Thyroid gland (tissue), 4 donors: Measurements from ENCODE around the gene TMEM158. TPM values are rescaled to one million over a fixed set of nuclear protein-coding genes. Genes with fewer than 3 reads are reported as not detected.

ENCODE experiments used
- DNase-seq, 2 donors: peaks; one replicate each; pipeline ENCODE4 v3.0.0-alpha.2; 2019
- H3K27ac ChIP-seq, 3 donors: fragments of 200-600 bp; sonication (generic); 1 replicate in 2 of 3; 2 replicates in 1 of 3; pipeline ENCODE4 v1.5.1; 2016 to 2019; ENCODE audit warnings: mild to moderate bottlenecking in 1 of 3, moderate library complexity in 1 of 3
- H3K27me3 ChIP-seq: fragments of 200-600 bp; sonication (generic); one replicate; pipeline ENCODE4 v1.5.1; 2019
- H3K36me3 ChIP-seq, 2 donors: fragments of 200-600 bp; sonication (generic); one replicate each; pipeline ENCODE4 v1.5.1; 2016 to 2019
- H3K4me1 ChIP-seq, 2 donors: fragments of 200-600 bp; sonication (generic); one replicate each; pipeline ENCODE4 v1.5.1; 2017 to 2019
- H3K4me3 ChIP-seq, 3 donors: fragments of 200-600 bp; sonication (generic); replicated peaks in 1 of 3; 1 replicate in 2 of 3; 2 replicates in 1 of 3; pipeline ENCODE4 v1.5.1; 2016; ENCODE audit warnings: mild to moderate bottlenecking in 1 of 3
- H3K9me3 ChIP-seq: fragments of 200-600 bp; sonication (generic); one replicate; pipeline ENCODE4 v1.5.1; 2017
- POLR2A ChIP-seq, 2 donors: fragments of 450-650 bp; IDR thresholded peaks; one replicate each; pipeline ENCODE4 v1.6.1; 2017; ENCODE audit warnings: antibody characterized with exemption in 2 of 2, mild to moderate bottlenecking in 2 of 2, moderate library complexity in 1 of 2
- WGBS, 2 donors: methylation state at CpG; one replicate each; pipeline ENCODE4 v1.1.5; 2017; 5-methylcytosine and 5-hydroxymethylcytosine counted together
- intact Hi-C: fragments of 100-400 bp; cut with DNase I; formaldehyde crosslinking; loops from one replicate; pipeline ENCODE4 v1.15.1; 2023
- total RNA-seq, 4 donors: library from RNA; depleted of rRNA; stranded (reverse); fragments of >200 nt; gene quantifications; one replicate each; pipeline ENCODE4 v1.2.3, GENCODE V29; 2016
- TF ChIP-seq, protein P1 (sequence below), 6 experiments: fragments of 200-600 bp in 3 of 6; fragments of 450-650 bp in 3 of 6; sonication (generic) in 3 of 6; IDR thresholded peaks; one replicate each; pipeline ENCODE4 v1.5.1; 2016 to 2019; ENCODE audit warnings: antibody characterized with exemption in 6 of 6, mild to moderate bottlenecking in 2 of 6, inconsistent platforms in 1 of 6, moderate library complexity in 1 of 6

The TMEM158 gene
- total RNA-seq, 4 donors from 2014 or later = 0.40 to 0.78 TPM; not detected in 2

DNA sequence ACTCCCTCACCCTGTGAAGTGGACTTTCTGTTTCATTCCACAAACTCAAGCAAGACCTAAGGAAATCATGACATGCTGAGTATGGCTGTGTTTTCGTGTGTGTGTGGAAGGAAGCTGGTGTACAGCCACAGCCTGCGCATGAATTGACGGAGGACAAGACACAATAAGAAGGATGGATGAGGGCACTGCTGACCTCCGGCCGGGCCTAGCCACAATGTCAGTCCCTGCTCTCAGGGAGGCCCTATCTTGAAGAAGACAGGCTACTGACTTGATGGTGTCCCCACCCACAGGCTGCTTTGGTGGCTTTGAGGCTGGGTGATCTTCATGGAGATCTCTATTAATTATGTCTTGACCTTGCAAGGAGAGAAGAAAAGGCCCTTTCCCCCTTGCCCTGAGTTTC is 40.6 kb downstream of the TMEM158 start:
- Histone ChIP-seq H3K36me3 (no peaks in the 10 kb centered on the region), H3K4me3 (no peak overlapping the region), H3K27me3 (no peaks in the 10 kb centered on the region), H3K4me1 (peaks cover 12 to 28% of the 10 kb centered on the region in 2 donors), H3K9me3 (no peaks in the 10 kb centered on the region), H3K27ac (peak overlapping the region in 1 of 3 donors; percentile 70)
- TF ChIP-seq, protein P1, sequence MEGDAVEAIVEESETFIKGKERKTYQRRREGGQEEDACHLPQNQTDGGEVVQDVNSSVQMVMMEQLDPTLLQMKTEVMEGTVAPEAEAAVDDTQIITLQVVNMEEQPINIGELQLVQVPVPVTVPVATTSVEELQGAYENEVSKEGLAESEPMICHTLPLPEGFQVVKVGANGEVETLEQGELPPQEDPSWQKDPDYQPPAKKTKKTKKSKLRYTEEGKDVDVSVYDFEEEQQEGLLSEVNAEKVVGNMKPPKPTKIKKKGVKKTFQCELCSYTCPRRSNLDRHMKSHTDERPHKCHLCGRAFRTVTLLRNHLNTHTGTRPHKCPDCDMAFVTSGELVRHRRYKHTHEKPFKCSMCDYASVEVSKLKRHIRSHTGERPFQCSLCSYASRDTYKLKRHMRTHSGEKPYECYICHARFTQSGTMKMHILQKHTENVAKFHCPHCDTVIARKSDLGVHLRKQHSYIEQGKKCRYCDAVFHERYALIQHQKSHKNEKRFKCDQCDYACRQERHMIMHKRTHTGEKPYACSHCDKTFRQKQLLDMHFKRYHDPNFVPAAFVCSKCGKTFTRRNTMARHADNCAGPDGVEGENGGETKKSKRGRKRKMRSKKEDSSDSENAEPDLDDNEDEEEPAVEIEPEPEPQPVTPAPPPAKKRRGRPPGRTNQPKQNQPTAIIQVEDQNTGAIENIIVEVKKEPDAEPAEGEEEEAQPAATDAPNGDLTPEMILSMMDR (IDR thresholded peaks at IDR 0.05) = no peak
- no peak for TF ChIP-seq POLR2A (IDR thresholded peaks at IDR 0.05)
- intact Hi-C loops = no loop called here
- 85 to 86% methylated on average over 5 of the region's 5 CpGs for WGBS, 2 donors
- DNase-seq = no peak

DNA sequence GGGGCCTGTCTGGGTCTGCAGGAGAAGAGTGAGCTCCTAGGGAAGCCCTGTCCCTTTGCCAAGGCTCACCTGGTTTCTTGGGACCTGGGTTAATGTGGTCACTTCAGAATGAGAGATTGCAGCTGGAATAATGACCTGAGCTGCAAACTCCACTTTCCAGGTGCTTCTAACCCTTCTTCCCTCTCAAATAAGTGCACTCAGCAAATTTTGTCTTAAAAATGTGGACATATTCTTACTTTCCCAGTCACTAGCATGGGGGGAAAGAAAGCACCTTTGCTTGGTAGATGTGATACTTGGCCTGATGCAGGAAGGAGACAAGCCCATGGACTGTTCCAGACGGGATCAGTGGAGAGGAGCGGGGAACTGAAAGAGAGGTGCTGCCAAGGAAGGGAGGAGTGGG is 41.0 kb downstream of the TMEM158 start:
- peaks cover 13 to 29% of the 10 kb centered on the region in 2 donors for H3K4me1 ChIP-seq
- TF ChIP-seq POLR2A (IDR thresholded peaks at IDR 0.05) = no peak
- TF ChIP-seq, protein P1 (IDR thresholded peaks at IDR 0.05) = no peak
- 92 to 96% methylated on average over 2 of the region's 2 CpGs for WGBS, 2 donors
- DNase-seq = no peak
- intact Hi-C loops = no loop called here
- no peaks in the 10 kb centered on the region for H3K9me3 ChIP-seq
- peak overlapping the region in 2 of 3 donors; percentile 70 to 92 for H3K27ac ChIP-seq
- no peaks in the 10 kb centered on the region for H3K36me3 ChIP-seq
- no peak overlapping the region for H3K4me3 ChIP-seq
- H3K27me3 ChIP-seq = no peaks in the 10 kb centered on the region

DNA sequence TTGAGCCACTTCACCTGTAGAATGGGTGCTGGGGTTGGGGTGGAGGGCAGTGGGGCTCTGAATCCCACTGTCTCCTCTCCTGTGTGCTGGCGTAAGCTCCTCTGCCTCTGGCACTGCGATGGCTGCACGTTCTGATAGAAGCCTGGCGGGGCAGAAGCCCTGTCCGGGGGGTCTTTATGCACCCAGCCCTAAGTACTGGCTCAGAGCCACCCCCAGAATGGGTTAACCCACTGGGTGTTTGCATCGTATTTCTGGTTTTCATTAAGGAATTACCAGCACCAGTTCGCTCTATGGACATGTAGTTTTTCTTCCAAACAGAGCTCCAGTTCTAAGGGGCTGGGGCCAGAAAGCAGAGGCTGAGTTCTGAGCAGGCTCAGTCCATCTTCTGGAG is 42.2 kb downstream of the TMEM158 start:
- TF ChIP-seq POLR2A (IDR thresholded peaks at IDR 0.05) = no peak
- TF ChIP-seq, protein P1 (IDR thresholded peaks at IDR 0.05) = no peak
- DNase-seq = no peak
- intact Hi-C loops = no loop called here
- Histone ChIP-seq H3K36me3 (no peaks in the 10 kb centered on the region), H3K9me3 (no peaks in the 10 kb centered on the region), H3K27ac (peak overlapping the region; percentile 70 to 92 (median 76)), H3K4me3 (no peak overlapping the region), H3K4me1 (peaks cover 24 to 41% of the 10 kb centered on the region in 2 donors), H3K27me3 (no peaks in the 10 kb centered on the region)
- 63 to 96% methylated on average over 5 to 7 of the region's 7 CpGs for WGBS, 2 donors

DNA sequence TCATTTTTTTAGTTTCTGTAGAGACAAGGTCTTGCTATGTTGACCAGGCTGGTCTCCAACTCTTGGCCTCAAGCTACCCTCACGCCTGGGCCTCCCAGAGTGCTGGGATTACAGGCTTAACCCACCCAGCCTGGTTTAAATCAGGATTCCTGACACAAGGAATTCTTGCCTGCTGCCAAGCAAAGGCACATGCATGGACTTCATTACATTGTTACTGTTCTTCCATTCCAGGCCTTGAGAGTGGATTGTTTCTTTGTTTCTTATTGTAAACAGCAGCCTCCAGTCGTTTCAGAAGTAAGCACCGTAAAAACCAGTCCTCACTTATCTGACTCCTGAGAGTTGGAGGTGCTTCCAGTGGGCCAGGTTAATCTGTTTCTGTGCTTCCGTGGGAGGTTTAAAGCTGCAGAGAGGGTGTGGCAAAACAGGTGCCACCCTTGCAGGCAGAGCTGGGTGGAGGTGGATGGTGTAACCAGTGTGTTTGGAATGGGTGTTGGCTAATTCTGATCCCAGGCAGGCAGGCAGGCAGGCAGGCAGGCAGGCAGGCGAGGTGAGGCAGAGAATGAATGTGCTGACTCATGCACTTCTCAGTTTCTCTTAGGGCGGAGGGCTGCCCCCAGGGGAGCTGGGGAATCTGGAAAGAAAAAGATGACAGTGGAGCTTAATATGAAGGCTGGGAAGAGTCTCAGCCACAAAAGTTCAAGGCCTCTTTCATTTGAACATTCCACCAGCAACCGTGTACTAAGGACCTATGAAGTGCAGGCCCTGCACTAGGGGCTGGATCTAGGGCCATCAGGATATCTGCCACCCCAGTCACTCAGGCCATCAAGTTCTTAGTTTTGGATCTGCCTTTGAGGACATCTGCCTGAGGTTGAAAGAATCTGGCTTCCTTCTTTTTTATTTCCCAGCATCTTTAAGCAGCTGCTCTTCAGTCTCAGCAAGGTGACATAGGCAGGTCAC is 42.9 kb downstream of the TMEM158 start:
- Histone ChIP-seq H3K36me3 (no peaks in the 10 kb centered on the region), H3K4me3 (no peak overlapping the region), H3K9me3 (no peaks in the 10 kb centered on the region), H3K27ac (peak overlapping the region; percentile 70 to 92 (median 76)), H3K27me3 (no peaks in the 10 kb centered on the region), H3K4me1 (peaks cover 31 to 45% of the 10 kb centered on the region in 2 donors)
- TF ChIP-seq, protein P1 (IDR thresholded peaks at IDR 0.05) = no peak
- TF ChIP-seq POLR2A (IDR thresholded peaks at IDR 0.05) = peak in 1 of 2 donors; percentile 49
- WGBS, 2 donors = 25 to 34% methylated on average over 7 of the region's 7 CpGs
- intact Hi-C loops = no loop called here
- peak; percentile 84 to 87 for DNase-seq

DNA sequence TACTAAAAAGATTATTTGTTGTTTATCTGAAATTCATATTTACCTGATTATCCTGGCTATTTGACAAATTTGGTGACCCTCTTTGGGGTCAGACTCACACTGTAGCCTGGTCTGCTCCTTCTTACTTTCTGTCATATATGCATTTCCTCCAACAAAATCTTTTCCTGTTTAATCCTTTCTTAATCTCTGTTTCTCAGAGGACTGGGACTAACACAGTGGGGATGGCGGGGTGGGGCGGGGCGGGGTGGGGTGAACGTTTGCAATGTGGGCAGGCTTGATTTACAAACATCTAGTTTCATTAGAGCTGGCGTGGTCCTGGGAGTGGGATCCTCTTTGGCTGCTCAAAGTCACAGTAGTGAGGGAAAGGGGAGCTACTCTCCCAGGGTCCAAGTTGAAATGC is 44.6 kb downstream of the TMEM158 start:
- Histone ChIP-seq H3K27me3 (no peaks in the 10 kb centered on the region), H3K27ac (no peak overlapping the region), H3K4me1 (peaks cover 36 to 51% of the 10 kb centered on the region in 2 donors), H3K9me3 (no peaks in the 10 kb centered on the region), H3K4me3 (no peak overlapping the region), H3K36me3 (no peaks in the 10 kb centered on the region)
- intact Hi-C loops = no loop called here
- DNase-seq = no peak
- 65 to 85% methylated on average over 5 of the region's 5 CpGs for WGBS, 2 donors
- TF ChIP-seq, protein P1 (IDR thresholded peaks at IDR 0.05) = no peak
- TF ChIP-seq POLR2A (IDR thresholded peaks at IDR 0.05) = no peak
